Heart right ventricle (tissue), 16 donors: ENCODE data around the gene HPCAL1. TPM values are rescaled to one million over a fixed set of nuclear protein-coding genes. Genes with fewer than 3 reads are reported as not detected.
A peak's percentile ranks its signal among the peaks of the same experiment; 100 is the strongest.

Experiments
- ATAC-seq, 8 donors: fragments of 200-7000 bp; cut with Tn5 transposase; one replicate each; pipeline ENCODE4 v1.9.1; 2020; ENCODE audit warnings: mild to moderate bottlenecking in 8 of 8, moderate library complexity in 8 of 8, moderate number of reproducible peaks in 1 of 8
- DNase-seq, 2 donors: peaks; one replicate each; pipeline ENCODE4 v3.0.0-alpha.2; 2020
- H3K27ac ChIP-seq, 10 donors: fragments of 200-600 bp; sonication (generic) in 2 of 10; one replicate each; pipeline versions ENCODE4 v1.5.0 to v1.8.0; 2020 to 2022; ENCODE audit warnings: mild to moderate bottlenecking in 3 of 10
- H3K27me3 ChIP-seq, 7 donors: fragments of 200-600 bp; one replicate each; pipeline ENCODE4 v1.8.0; 2021 to 2022; ENCODE audit warnings: mild to moderate bottlenecking in 2 of 7
- H3K36me3 ChIP-seq, 9 donors: fragments of 200-600 bp; sonication (generic) in 1 of 9; one replicate each; pipeline versions ENCODE4 v1.5.0 to v1.8.0; 2020 to 2022; ENCODE audit warnings: mild to moderate bottlenecking in 2 of 9
- H3K4me1 ChIP-seq, 9 donors: fragments of 200-600 bp; sonication (generic) in 1 of 9; one replicate each; pipeline versions ENCODE4 v1.5.0 to v1.8.0; 2020 to 2022; ENCODE audit warnings: mild to moderate bottlenecking in 4 of 9
- H3K4me3 ChIP-seq, 10 donors: fragments of 200-600 bp; sonication (generic) in 2 of 10; one replicate each; pipeline versions ENCODE4 v1.5.0 to v1.8.0; 2020 to 2022; ENCODE audit warnings: mild to moderate bottlenecking in 7 of 10, moderate library complexity in 2 of 10
- H3K9me3 ChIP-seq, 11 donors: fragments of 200-600 bp in 10 of 11; sonication (generic) in 2 of 11; one replicate each; pipeline versions ENCODE4 v1.5.0 to v1.8.0; 2013 to 2022; ENCODE audit warnings: mild to moderate bottlenecking in 2 of 11, control low read depth in 1 of 11, moderate library complexity in 1 of 11
- CTCF ChIP-seq, 9 donors: fragments of 200-600 bp; sonication (generic) in 2 of 9; IDR thresholded peaks; one replicate each; pipeline versions ENCODE4 v1.5.0 to v1.8.0; 2021 to 2022; ENCODE audit warnings: antibody characterized with exemption in 9 of 9, mild to moderate bottlenecking in 5 of 9, moderate library complexity in 1 of 9
- WGBS, 2 donors: extraction: QIAGEN DNeasy Blood & Tissue Kit; methylation state at CpG; one replicate each; pipeline ENCODE4 v1.1.7; 2013; ENCODE audit warnings: inconsistent platforms in 1 of 2; 5-methylcytosine and 5-hydroxymethylcytosine counted together
- intact Hi-C, 10 donors: fragments of 100-400 bp; cut with DNase I; formaldehyde crosslinking; loops; one replicate each; pipeline versions ENCODE4 v1.11.1 to v1.14.2; 2022
- polyA plus RNA-seq, 2 donors: library from polyadenylated mRNA; stranded (reverse); fragments of 200-250 nt; gene quantifications; one replicate each; pipeline ENCODE4 v1.2.3, GENCODE V29; 2013
- total RNA-seq, 10 donors: library from RNA; stranded (reverse); fragmentation: NEBNext Ultra II Directional in 3 of 10; extraction: Animal tissue kit (Norgen Biotek cat#: 25700) in 3 of 10; gene quantifications; one replicate each; pipeline versions ENCODE4 v1.2.1 to v1.2.4, GENCODE V29; 2021 to 2023
- donor health status: Arrhythmogenic right ventricular cardiomyopathy.
- donor health status: ischemic (EF 13 %, LVEDD 7.1; RV severe dilation, severe dysfunction).
- donor health status: healthy with polysubstance abuse.
- donor health status: DM: no; HTN: yes; CAD: no.
- donor health status: DM: no; HTN: no; CAD: no.
- donor health status: ischemic (EF 25% LVEDD 6.9; RV normal size, moderate dysfunction).
- donor health status: ischemic (EF 25% LVEDD 5.7; RV mildly dilated, moderate dysfunction).
- donor health status: healthy.
- donor health status: DM: yes; HTN: yes; CAD: no.
- donor health status: Ischemic cardiomyopathy.
- donor health status: ischemic (EF 35%, LVEDD 5.7; RV mildly dilated, moderate dysfunction).
- donor health status: nonischemic (EF 11% LVEDD 7.7; RV severe dilation, severe dysfunction).
- donor health status: DM: yes; HTN: yes; CAD: no.
- donor health status: PGD.
- donor health status: ischemic (EF 29% LVEDD 5.4; RV normal size, mild dysfunction).
- donor health status: nonischemic (EF 23%, LVEDD 6.1; RV moderate dilation, normal function).

The HPCAL1 gene
- total and polyA plus RNA-seq, 12 donors = 15.8 to 49.2 (median 27.5) TPM

GRCh38 chr2:10414591-10414990, 111.9 kb downstream of the HPCAL1 start:
- no peak for TF ChIP-seq CTCF (IDR thresholded peaks at IDR 0.05)
- peaks cover 0 to 14% (median 0%) of the 10 kb centered on the region in 9 donors for H3K36me3 ChIP-seq
- ATAC-seq = peak in 6 of 8 donors; percentile 6 to 43 (median 30)
- no peak overlapping the region for H3K27ac ChIP-seq
- H3K4me1 ChIP-seq = peaks cover 0 to 18% (median 16%) of the 10 kb centered on the region in 9 donors
- WGBS, 2 donors = 41 to 56% methylated on average over 10 of the region's 10 CpGs
- intact Hi-C loops = loop anchor here in 6 of 10 donors (5.0 to 10.0 kb wide), 3 partner anchors 150 to 287 kb away; no protein-coding TSS in a partner anchor
- no peak for DNase-seq
- H3K27me3 ChIP-seq = no peaks in the 10 kb centered on the region
- H3K9me3 ChIP-seq = peaks cover 0 to 4% (median 0%) of the 10 kb centered on the region in 11 donors
- no peak overlapping the region for H3K4me3 ChIP-seq

- H3K36me3 ChIP-seq = peaks cover 0 to 18% (median 0%) of the 10 kb centered on the region in 9 donors
- peaks cover 0 to 18% (median 12%) of the 10 kb centered on the region in 9 donors for H3K4me1 ChIP-seq
- peaks cover 0 to 4% (median 0%) of the 10 kb centered on the region in 11 donors for H3K9me3 ChIP-seq
- no peak overlapping the region for H3K4me3 ChIP-seq
- 95 to 97% methylated on average over 8 of the region's 8 CpGs for WGBS, 2 donors
- DNase-seq (no peak), ATAC-seq (peak in 1 of 8 donors; percentile 29)
- intact Hi-C loops = loop anchor here in 1 of 10 donors (10.0 kb wide), 1 partner anchor 150 kb away; no protein-coding TSS in a partner anchor
- H3K27me3 ChIP-seq = no peaks in the 10 kb centered on the region
- H3K27ac ChIP-seq = no peak overlapping the region
- no peak for TF ChIP-seq CTCF (IDR thresholded peaks at IDR 0.05)
Observed at GRCh38 chr2:10415048-10415447, 112.3 kb downstream of the HPCAL1 start.

- H3K27ac ChIP-seq = no peak overlapping the region
- intact Hi-C loops = loop anchor here in 1 of 10 donors (10.0 kb wide), 1 partner anchor 151 kb away; no protein-coding TSS in a partner anchor
- 80 to 84% methylated on average over 12 of the region's 12 CpGs for WGBS, 2 donors
- ATAC-seq (no peak), DNase-seq (no peak)
- H3K4me1 ChIP-seq = peaks cover 0 to 18% (median 11%) of the 10 kb centered on the region in 9 donors
- H3K27me3 ChIP-seq = no peaks in the 10 kb centered on the region
- H3K4me3 ChIP-seq = no peak overlapping the region
- TF ChIP-seq CTCF (IDR thresholded peaks at IDR 0.05) = no peak
- H3K36me3 ChIP-seq = peaks cover 0 to 24% (median 0%) of the 10 kb centered on the region in 9 donors
- H3K9me3 ChIP-seq = peaks cover 0 to 4% (median 0%) of the 10 kb centered on the region in 11 donors
Observed at GRCh38 chr2:10415640-10416039, 112.9 kb downstream of the HPCAL1 start.

- DNase-seq (no peak), ATAC-seq (no peak)
- Histone ChIP-seq H3K27ac (no peak overlapping the region), H3K36me3 (peaks cover 0 to 41% (median 0%) of the 10 kb centered on the region in 9 donors), H3K9me3 (no peaks in the 10 kb centered on the region), H3K4me1 (peaks cover 0 to 18% (median 11%) of the 10 kb centered on the region in 9 donors), H3K27me3 (no peaks in the 10 kb centered on the region), H3K4me3 (no peak overlapping the region)
- WGBS, 2 donors = 81 to 96% methylated on average over 6 of the region's 6 CpGs
- intact Hi-C loops = loop anchor here in 1 of 10 donors (10.0 kb wide), 1 partner anchor 153 kb away; no protein-coding TSS in a partner anchor
- no peak for TF ChIP-seq CTCF (IDR thresholded peaks at IDR 0.05)
Observed at GRCh38 chr2:10417551-10418335, 115.0 kb downstream of the HPCAL1 start.
